ENCODE data around the gene EIF5AL1.
A peak's percentile ranks its signal among the peaks of the same experiment; 100 is the strongest.

Gene EIF5AL1

GRCh38 chr10:79562135-79562756 lies 49.9 kb downstream of the EIF5AL1 start:
- peak; percentile 64 for DNase-seq

- no peak for DNase-seq
Observed at GRCh38 chr10:79563426-79563825, 51.1 kb downstream of the EIF5AL1 start.

All from stimulated activated CD4-positive, alpha-beta T cell treated with anti-CD3 and anti-CD28 coated beads, Interleukin-1b, Interleukin-23, amount 100 ng/mL, for 48 hours (primary cell).